ENCODE measurements around the gene DIP2B.

- TF ChIP-seq, protein P1, sequence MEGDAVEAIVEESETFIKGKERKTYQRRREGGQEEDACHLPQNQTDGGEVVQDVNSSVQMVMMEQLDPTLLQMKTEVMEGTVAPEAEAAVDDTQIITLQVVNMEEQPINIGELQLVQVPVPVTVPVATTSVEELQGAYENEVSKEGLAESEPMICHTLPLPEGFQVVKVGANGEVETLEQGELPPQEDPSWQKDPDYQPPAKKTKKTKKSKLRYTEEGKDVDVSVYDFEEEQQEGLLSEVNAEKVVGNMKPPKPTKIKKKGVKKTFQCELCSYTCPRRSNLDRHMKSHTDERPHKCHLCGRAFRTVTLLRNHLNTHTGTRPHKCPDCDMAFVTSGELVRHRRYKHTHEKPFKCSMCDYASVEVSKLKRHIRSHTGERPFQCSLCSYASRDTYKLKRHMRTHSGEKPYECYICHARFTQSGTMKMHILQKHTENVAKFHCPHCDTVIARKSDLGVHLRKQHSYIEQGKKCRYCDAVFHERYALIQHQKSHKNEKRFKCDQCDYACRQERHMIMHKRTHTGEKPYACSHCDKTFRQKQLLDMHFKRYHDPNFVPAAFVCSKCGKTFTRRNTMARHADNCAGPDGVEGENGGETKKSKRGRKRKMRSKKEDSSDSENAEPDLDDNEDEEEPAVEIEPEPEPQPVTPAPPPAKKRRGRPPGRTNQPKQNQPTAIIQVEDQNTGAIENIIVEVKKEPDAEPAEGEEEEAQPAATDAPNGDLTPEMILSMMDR (IDR thresholded peaks at IDR 0.05), result no peak
- no peak for TF ChIP-seq REST (IDR thresholded peaks at IDR 0.05; ENCODE audit: insufficient read depth in 1 of 2, low read depth in 2 of 2, low read length in 1 of 2)
Measured at GRCh38 chr12:50723865-50724264, 219.1 kb downstream of the DIP2B start.

Measured in Panc1 (cell line).